ENCODE results near the gene CTNNA2. TPM values are rescaled to one million over a fixed set of nuclear protein-coding genes. Genes with fewer than 3 reads are reported as not detected.

CTNNA2 gene
- total and polyA plus RNA-seq, 9 of the 15 experiments (the other 6 are each of a cell fraction or from before 2014, with no cell fraction given): 0.03 to 0.40 (median 0.15) TPM

DNA sequence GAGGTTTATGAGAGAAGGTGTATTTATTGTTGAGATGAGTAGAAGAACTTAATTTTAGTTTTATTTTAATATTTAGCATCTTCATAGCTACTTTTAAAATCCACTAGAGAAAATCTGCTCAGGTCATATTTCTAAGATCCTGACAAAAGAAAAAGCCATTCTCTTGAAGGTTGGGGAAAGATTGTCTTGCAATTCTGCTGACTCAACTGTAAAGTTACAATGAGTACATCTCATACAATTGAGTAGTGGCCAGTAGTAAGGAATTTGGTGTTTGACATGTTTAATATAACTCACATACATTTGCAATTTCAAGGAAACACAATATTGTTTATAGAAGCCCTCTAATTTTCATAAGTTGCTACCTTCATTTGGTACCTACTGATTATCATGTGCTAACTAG, 447.2 kb downstream of the CTNNA2 start:
- Histone ChIP-seq H3K9ac (ENCODE audit: insufficient read depth in 1 of 2, low read depth in 2 of 2, low read length in 2 of 2) (no peak overlapping the region), H3K27ac (ENCODE audit: extremely low read depth, low read depth, low read length) (no peak overlapping the region), H3K9me1 (ENCODE audit: control insufficient read depth, insufficient read depth, low read length) (no peaks in the 10 kb centered on the region), H3K36me3 (ENCODE audit: control insufficient read depth, insufficient read depth, low read length) (no peaks in the 10 kb centered on the region), H3K79me2 (ENCODE audit: control insufficient read depth, insufficient read depth, low read length) (no peaks in the 10 kb centered on the region), H3K4me2 (ENCODE audit: insufficient read depth, low read length) (no peak overlapping the region), H4K20me1 (replicated peaks; ENCODE audit: control insufficient read depth, insufficient read depth, low read length) (no peaks in the 10 kb centered on the region), H3K9me3 (replicated peaks; ENCODE audit: control insufficient read depth, insufficient read depth, low read depth, low read length) (no peaks in the 10 kb centered on the region), H3K4me3 (no peak overlapping the region), H3K4me1 (replicated peaks in 1 of 2; ENCODE audit: control insufficient read depth in 2 of 2, insufficient read depth in 2 of 2, low read length in 2 of 2) (no peaks in the 10 kb centered on the region), H3K27me3 (ENCODE audit: control insufficient read depth in 2 of 2, insufficient read depth in 2 of 2, low read length in 2 of 2) (no peaks in the 10 kb centered on the region; a peak in 1 of 5 replicates), H2AFZ (ENCODE audit: low read depth, low read length) (no peak overlapping the region)
- DNase-seq (ENCODE audit: extremely low read depth in 1 of 4, low spot score in 3 of 4): no peak
- no peak for FAIRE-seq
- intact Hi-C loops (cut with micrococcal nuclease): no loop called here
- peak; percentile 70 for TF ChIP-seq ZNF316 (IDR thresholded peaks at IDR 0.05)
- peak; percentile 60; the same call in 1 of the 2 replicates for TF ChIP-seq MAFF (IDR thresholded peaks at IDR 0.05; ENCODE audit: low read length)
- peak; percentile 55 for TF ChIP-seq MAFK (IDR thresholded peaks at IDR 0.05; ENCODE audit: low read length)
- TF ChIP-seq, protein P1, sequence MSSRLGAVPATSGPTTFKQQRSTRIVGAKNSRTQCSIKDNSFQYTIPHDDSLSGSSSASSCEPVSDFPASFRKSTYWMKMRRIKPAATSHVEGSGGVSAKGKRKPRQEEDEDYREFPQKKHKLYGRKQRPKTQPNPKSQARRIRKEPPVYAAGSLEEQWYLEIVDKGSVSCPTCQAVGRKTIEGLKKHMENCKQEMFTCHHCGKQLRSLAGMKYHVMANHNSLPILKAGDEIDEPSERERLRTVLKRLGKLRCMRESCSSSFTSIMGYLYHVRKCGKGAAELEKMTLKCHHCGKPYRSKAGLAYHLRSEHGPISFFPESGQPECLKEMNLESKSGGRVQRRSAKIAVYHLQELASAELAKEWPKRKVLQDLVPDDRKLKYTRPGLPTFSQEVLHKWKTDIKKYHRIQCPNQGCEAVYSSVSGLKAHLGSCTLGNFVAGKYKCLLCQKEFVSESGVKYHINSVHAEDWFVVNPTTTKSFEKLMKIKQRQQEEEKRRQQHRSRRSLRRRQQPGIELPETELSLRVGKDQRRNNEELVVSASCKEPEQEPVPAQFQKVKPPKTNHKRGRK (tag; IDR thresholded peaks at IDR 0.05): no peak
- no peak for TF ChIP-seq NCOR1 (IDR thresholded peaks at IDR 0.05)
- TF ChIP-seq NEUROD1 (IDR thresholded peaks at IDR 0.05; ENCODE audit: borderline replicate concordance, low read depth, low read length, partially characterized antibody): no peak
- TF ChIP-seq ARNT (IDR thresholded peaks at IDR 0.05): no peak
- peak; percentile 39; the same call in 1 of the 2 replicates for TF ChIP-seq MAFG (tag; conservative IDR thresholded peaks at IDR 0.05)
- no peak for TF ChIP-seq ZNF717 (CRISPR knock-in tag; IDR thresholded peaks at IDR 0.05)
- TF ChIP-seq JUN (IDR thresholded peaks at IDR 0.05; ENCODE audit: borderline replicate concordance, low read depth, low read length): no peak
- TF ChIP-seq JUN (CRISPR knock-in tag; IDR thresholded peaks at IDR 0.05; ENCODE audit: borderline replicate concordance): no peak
- TF ChIP-seq ETV1 (tag; conservative IDR thresholded peaks at IDR 0.05; ENCODE audit: low read depth): no peak
- no peak for TF ChIP-seq TEAD4 (IDR thresholded peaks at IDR 0.05; ENCODE audit: low read length)
- TF ChIP-seq TEAD4 (CRISPR knock-in tag; IDR thresholded peaks at IDR 0.05; ENCODE audit: borderline replicate concordance): no peak
- peak; percentile 58; the same call in 1 of the 2 replicates for TF ChIP-seq C11orf30 (IDR thresholded peaks at IDR 0.05; ENCODE audit: low read depth)
- no peak for TF ChIP-seq ZNF263 (CRISPR knock-in tag; IDR thresholded peaks at IDR 0.05; ENCODE audit: borderline replicate concordance)
- in situ Hi-C loops (cut with MboI): no loop called here
- POLR2A ChIA-PET: no interaction called here
- ATAC-seq: no peak
- CTCF ChIA-PET (ENCODE audit: low intra/inter-chr PET ratio): no interaction called here
- BruUV-seq (replicated peaks): no TSS peak

Measured in K562 (cell line).